HL-60 (cell line): ENCODE data around the gene IL9R.

ENCODE experiments used
- POLR2AphosphoS5 ChIP-seq: IDR thresholded peaks from 2 replicates; pipeline ENCODE4 v1.6.1; 2012; ENCODE audit warnings: low read depth
- REST ChIP-seq: IDR thresholded peaks from 2 replicates; pipeline ENCODE4 v1.6.1; 2012; ENCODE audit warnings: low read depth; ENCODE audit not compliant: insufficient replicate concordance
- SPI1 ChIP-seq: IDR thresholded peaks from 2 replicates; pipeline ENCODE4 v1.6.1; 2012; ENCODE audit warnings: low read depth, mild to moderate bottlenecking, borderline replicate concordance
- TF ChIP-seq, protein P1 (sequence below): IDR thresholded peaks from one replicate; pipeline ENCODE4 v1.5.1; 2011; ENCODE audit warnings: low read length, control low read depth, inconsistent platforms; ENCODE audit not compliant: insufficient read depth

GRCh38 chrX:156008915-156009314, 11.4 kb downstream of the IL9R start:
- TF ChIP-seq, protein P1, sequence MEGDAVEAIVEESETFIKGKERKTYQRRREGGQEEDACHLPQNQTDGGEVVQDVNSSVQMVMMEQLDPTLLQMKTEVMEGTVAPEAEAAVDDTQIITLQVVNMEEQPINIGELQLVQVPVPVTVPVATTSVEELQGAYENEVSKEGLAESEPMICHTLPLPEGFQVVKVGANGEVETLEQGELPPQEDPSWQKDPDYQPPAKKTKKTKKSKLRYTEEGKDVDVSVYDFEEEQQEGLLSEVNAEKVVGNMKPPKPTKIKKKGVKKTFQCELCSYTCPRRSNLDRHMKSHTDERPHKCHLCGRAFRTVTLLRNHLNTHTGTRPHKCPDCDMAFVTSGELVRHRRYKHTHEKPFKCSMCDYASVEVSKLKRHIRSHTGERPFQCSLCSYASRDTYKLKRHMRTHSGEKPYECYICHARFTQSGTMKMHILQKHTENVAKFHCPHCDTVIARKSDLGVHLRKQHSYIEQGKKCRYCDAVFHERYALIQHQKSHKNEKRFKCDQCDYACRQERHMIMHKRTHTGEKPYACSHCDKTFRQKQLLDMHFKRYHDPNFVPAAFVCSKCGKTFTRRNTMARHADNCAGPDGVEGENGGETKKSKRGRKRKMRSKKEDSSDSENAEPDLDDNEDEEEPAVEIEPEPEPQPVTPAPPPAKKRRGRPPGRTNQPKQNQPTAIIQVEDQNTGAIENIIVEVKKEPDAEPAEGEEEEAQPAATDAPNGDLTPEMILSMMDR, result no peak
- TF ChIP-seq REST (no peak), SPI1 (no peak), POLR2AphosphoS5 (no peak)
